T-helper 2 cell treated with Interferon-gamma antibody and Interleukin-4, amounts not matched to agents 100 ng/mL and 5 ng/mL, for 36 hours (primary cell): ENCODE results near the gene SNCB. TPM values are rescaled to one million over a fixed set of nuclear protein-coding genes. Genes with fewer than 3 reads are reported as not detected.

Source experiments
- intact Hi-C: fragments of 100-400 bp; cut with micrococcal nuclease; formaldehyde crosslinking; loops from one replicate; pipeline ENCODE4 v1.15.1; 2023
- total RNA-seq: library from RNA; stranded (reverse); gene quantifications from 2 replicates; pipeline ENCODE4 v1.2.3, GENCODE V29; 2022

The SNCB gene
- total RNA-seq, 1 donor from 2014 or later: not detected

DNA sequence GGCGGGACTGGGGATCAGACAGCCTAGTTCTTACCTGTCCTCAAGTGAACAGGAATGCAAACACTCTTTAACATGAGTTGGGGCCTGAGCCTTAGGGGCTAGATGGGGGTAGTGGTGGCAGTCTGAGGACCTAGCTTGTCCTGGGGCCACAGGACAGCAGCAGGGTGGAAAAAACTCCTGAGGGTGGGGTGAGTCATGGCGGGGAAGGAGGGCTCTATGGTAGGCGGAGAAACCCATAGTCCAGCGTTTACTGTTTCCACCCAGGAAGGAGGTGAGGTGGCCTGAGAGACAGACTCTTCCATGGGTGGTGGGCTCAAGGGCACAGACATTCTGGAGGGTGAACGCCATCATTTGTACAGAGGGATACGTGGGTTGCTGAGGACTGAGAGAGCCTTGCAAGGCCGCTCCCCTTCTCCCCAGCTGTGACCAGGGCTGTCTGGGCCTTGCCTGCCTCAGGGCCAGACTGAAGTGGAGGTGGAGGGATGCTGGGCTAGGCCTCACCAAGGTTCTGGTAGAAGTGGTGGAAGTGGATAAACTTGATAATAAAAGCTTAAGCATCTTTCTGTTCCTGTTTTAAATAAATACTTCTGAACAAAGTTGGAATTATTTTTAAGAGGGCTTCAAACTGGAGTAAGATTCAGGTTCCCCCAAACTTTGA, 15.8 kb upstream of the SNCB start:
- intact Hi-C loops: loop anchor here (2.0 kb wide), 4 partner anchors 103 to 667 kb away; partner anchors contain the start of genes CLTB and FGFR4

DNA sequence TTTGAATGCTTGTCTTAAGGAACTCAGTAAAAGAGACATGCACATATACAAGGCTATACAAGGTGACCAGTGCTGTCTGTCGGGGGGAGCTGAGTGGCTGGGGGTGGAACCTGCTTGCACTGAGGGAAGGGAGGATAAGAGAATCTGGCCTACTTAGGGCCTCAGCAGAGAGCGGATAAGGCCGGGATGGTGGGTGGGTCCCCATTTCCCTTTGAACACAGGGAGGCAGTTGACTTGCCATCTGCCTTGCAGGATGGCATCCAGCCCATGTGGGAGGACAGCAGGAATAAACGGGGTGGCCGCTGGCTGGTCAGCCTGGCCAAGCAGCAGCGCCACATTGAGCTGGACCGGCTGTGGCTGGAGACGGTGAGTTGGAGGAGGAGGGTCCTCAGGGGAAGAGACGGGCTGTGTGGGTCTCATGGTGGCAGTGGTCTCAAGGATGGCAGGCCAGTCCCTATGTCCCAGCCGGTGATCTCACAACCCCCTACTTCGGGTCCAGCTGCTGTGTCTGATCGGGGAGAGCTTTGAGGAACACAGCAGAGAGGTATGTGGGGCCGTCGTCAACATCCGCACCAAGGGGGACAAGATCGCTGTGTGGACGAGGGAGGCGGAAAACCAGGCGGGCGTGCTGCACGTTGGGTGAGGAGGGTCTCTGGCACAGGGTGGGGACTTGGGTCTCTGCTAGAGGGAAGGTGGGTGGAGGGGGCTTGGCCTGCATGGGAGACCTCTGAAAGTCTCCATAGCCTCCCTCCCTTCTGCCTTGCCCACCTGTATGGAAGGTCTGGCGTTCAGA, 14.7 kb upstream of the SNCB start:
- intact Hi-C loops: no loop called here

DNA sequence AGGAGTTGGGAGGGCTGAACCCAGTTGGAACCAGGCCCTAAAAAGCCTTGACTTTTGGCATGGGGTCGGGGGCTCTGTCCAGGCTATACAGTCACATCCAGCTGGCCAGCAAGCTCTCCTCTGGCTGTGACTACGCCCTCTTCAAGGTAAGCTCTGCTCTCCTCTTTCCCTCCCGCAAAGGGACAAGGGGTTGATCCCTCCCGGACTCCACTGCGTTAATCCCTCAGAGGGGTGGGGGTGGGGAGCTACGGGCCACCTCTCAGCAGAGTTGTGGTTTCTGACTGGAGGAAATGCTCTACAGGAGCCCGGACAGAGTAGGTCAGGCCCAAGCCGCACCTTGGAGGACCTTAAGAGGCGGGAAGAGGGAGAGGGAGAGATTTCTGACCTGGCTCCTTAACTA, 14.0 kb upstream of the SNCB start:
- intact Hi-C loops: no loop called here

DNA sequence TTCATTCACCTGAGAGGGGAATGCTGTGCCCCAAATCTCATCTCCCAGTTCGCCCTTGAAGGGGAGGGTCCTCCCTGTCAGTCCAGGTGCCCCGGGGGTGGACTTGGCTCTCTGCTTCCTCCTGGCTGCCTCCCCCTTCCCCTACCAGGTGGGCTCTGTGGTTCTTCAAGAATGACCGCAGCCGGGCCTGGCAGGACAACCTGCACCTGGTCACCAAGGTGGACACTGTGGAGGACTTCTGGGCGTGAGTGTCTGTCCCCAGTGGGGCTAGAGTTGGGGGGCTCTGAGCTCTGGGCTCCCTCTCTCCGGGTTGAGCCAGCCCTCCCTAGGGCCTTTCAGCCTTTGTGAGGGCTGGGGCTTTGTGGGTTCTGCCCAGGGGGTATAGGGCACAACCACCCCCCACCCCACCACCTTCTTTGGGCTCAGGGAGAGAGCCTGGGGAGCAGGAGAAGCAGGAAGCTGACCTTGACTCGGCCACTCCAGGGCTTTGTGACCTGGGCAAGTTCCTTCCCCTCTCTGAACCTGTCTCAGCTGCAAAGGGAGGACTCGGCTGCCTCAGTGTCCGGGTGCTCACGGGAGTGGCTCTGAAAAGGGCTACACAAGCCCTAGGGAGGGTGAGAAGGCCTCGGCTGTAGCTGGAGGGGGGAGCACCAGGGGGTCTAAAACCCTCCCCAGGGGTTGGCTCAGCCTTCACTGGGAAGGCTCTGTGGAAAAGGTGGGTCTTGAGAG, 13.3 kb upstream of the SNCB start:
- intact Hi-C loops: no loop called here

DNA sequence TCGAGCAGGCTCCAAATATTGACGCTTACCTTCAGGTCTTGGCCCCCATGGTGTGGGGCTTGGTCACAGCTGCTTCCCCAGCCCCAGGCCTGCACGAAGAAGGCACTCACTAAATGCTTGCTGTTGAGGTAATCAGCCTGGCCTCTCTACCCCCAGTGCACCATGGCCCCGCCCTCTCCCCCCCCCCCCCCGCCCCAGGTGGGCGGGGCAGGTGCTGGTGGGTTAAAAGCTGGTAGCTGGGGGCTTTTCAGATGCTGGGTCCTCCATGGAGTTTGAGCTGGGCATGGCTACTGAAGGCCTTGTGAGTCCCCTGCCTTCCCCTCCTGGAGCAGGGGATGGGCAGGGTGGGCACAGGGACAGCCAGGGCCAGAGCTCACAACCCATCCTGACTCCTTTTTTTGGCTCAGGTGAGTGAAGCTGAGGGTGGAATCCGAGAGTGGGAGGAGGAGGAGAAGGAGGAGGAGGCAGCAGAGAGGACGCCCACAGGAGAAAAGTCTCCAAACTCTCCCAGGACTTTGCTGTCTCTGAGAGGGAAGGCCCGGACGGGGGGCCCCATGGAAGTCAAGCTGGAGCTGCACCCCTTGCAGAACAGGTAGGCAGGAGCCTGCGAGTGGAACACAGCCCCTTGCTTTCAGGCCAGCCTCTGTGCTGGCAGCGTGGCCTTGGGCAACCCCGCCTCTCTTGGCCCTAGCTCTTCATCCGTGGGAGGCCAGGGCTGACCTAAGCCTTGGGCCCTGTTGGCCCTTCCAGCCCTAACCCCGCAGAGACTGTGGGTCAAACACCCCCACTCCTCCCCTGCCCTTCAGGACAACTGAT, 12.5 kb upstream of the SNCB start:
- intact Hi-C loops: no loop called here

DNA sequence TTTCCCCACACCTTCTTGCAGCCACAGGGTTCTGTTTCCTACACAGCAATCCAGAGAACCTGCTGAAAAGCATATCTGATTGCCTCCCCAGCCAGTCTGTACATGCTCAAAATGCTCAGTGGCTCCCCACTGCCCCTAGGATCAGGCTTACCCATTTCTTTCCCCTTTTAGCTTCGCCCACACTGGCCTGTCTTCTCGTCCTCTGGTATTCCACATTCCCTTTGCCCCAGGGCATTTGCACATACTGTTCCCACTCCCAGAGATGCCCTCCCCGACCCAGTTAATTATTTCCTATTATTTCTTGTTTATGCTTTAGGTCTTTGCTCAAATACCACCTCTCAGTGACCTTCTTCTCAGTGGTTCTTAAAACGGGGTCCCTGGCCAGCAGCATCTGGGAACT, 10.3 kb upstream of the SNCB start:
- intact Hi-C loops: no loop called here

DNA sequence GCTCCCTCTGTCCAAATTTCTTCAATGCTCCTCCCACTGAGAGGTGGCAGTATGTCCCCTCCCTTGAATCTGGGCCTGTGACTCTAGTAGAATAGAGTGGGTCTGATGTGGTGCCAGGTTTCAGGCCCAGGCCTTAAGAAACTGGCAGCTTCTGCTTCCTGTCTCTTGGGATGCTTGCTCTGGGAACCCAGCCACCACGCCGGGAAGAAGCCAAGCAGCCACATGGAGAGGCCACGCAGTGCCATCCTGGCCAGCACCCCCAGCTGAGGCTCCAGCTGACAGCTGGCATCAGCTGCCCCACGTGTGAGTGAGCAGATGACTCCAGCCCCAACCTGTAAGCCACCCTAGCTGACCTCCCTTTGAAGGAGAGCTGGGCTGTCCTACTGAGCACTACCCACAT, 9.6 kb upstream of the SNCB start:
- intact Hi-C loops: no loop called here

DNA sequence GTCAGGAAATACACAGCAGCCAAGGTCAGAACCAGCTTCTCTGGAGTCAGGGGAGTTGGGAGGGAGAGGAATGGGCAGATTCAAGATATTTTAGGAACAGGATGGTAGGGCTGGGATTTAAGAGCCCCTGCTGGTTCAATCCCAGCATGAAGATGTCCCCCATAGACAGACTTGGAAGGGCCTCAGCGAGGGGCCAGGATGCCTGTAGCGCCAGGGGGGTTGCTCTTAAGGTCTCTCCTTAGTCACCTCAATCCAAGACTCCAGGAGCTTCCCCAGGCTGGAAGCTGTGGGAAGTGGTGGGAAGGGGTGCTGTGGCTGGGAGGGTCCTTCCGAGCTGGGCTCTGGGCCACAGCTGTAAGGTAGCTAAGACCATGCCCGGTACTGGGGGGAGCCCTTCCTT, 8.9 kb upstream of the SNCB start:
- intact Hi-C loops: no loop called here

DNA sequence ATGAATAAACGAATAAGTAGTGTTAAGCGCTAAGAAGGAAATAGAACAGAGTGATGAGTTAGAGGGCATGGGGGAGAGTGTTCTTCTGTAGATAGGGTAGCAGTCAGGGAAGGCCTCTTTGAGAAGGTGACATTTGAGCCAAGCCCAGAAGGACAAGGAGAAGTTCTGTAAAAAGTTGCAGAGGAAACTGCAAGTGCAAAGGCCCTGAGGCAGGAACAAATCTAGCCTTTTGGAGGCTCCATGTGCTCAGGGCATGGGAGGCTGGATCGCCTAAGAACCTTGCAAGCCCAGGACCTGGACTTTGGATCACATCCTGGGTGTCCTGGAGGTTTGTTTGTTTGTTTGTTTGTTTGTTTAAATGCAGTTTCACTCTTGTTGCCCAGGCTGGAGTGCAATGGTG, 8.1 kb upstream of the SNCB start:
- intact Hi-C loops: no loop called here

DNA sequence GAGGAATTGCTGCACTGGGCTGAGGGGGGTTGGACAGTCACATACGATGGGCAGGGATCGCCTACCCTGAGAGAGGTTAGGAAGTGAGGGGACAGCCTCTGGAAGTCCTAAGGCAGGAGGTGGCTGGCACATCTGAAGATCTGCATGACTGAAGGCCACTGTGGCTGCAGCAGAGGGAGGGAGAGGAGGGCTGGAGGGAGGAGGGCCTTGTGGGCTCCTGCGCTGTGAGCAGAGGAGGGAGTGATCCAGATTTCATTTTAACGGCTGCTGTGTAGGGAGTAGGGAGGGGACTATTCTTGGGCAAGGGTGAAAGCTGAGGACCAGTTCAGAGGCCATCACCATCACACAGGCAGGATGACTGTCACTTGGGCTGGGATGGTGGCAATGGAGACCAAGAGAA, 7.2 kb upstream of the SNCB start:
- intact Hi-C loops: no loop called here

DNA sequence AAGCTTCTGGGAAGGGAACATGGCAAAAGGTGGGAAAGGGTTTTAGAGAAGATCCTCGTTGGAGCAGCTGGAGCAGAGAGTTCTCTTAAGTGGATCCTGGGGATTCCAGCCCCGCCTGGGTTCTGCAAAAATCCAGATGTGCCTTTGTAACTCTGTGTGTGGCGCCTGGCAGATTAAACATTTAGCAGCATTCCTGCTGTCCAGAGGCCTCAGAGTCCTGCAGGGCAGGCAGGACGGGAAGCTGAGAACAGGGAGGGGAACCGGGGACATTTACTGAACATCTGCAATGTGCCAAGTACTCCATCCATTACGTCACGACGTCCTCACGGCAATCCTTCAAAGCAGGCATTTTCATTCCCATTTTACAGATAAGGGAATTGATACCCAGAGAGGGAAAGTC, 6.1 kb upstream of the SNCB start:
- intact Hi-C loops: no loop called here

DNA sequence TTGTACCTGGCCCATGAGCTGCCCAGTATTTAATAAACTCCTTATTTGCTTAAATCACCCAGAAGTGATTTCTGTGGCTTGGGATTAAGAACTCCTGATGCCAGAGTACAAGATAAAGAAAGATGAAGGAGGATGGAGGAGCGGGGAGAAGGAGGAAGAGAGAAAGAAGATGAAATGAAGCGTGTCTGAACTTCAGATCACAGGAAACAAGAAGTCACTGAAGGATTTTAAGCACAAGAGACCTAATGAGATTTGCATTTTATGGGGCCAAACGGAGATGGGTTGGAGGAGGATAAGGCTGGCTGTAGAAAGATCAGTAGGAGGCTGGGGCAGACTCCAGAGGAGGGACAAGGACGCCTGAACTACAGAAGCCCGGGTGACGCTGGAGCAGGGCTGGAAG, 3.3 kb upstream of the SNCB start:
- intact Hi-C loops: no loop called here

DNA sequence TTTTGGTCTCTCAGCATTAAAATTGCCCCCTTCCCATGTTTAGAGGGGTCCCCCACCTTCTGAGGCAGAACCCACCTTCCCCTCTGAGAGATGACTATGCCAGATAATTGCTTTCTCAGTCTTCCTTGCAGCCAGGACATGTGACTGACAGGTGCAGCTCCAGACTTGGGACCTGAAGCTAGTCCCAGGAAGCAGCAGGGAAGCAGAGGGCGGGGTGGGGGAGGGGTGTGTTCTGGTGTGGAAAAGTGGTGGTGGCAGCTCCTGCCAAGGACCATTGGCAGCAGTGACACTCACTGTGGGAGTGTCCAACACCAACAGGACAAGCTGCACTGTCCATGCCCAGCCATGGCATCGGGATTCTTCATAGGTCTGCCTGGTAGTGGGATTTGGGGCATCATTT, 2.4 kb upstream of the SNCB start:
- intact Hi-C loops: no loop called here

DNA sequence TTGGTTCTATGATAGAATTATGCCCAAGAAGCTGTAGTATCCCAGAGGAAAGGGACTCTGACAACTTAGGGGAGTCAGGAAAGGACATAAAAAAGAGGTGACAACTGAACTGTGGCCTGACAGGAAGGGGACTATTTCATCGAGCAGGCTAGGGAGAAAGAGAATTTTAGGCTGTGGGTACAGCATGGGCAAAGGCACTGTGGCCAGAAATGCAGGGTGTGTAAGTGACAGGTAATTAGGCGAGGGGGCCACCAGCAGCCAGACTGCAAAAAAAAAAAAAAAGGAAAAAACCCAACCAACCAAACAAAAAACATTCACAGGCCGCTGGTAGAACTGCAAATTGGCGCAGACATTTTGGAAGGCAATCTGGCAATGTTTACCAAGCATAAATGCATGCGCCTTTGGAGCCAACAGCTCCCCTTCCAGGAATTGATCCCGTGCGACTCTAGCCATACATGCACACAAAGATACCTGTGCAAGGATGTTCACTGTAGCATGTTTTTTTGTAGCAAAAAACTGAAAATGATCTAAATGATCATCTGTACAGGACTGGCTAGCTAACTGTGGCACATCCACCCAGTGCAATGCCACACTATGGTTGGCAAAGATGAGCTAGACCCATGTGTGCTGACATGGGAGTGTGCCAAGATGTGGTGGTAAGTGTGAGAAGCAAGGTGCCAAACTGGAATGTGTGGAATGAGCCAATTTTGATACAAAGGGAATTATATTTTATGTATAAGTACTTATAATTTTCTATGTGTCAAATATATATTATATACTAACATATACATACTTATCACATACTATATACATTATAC, 1.3 kb upstream of the SNCB start:
- intact Hi-C loops: no loop called here

DNA sequence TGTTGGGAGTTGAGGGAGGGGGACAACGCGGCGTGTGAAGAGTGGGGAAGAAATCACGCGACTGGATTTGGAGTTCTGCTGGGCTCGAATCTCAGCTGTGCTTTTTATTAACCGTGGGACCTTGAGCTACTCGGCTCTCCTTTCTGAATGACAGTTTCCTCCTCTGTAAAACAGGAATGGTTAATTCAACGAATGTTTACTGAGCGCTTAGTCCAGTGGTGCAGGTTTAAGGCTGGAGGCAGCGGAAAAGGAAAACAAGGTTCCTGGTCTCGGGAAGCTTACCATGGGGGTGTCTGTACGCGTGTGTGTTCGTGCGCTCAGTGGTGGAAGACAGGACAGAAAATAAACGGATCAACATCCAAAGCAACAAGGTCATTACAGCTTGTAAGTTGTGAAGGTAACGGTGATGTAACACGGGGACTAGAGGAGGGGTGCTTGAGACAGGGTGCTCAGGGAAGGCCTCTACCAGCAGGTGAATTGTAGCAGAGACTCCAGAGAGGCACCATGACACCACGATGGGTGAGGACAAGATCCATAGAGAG, 418 bp upstream of the SNCB start:
- intact Hi-C loops: loop anchor here (1.0 kb wide), 1 partner anchor 17 kb away; the partner anchor contains the start of gene TSPAN17

DNA sequence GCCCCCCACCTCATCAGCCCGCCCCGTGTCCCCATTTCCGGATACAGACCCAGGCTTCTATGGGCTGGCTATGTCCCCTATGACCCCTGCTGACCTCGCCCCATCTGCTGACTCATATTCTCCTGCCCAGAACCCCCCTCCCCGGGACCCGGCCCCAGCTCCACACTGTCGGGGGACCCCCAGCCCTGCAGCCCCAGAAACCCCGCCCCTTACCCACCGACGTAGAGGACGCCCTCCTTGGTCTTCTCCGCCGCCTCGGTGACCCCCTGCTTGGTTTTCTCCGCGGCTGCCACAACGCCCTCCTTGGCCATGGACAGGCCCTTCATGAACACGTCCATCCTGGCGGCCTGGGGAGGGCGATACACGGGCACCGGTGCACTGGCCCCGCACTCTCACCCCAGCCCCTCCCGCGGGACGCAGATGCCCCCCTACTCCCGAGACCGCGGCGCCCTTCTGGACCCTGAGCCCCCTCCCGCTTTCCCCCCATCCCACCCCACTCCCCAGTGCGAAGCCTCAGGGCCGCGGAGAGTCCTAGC, 949 bp downstream of the SNCB start:
- intact Hi-C loops: no loop called here

DNA sequence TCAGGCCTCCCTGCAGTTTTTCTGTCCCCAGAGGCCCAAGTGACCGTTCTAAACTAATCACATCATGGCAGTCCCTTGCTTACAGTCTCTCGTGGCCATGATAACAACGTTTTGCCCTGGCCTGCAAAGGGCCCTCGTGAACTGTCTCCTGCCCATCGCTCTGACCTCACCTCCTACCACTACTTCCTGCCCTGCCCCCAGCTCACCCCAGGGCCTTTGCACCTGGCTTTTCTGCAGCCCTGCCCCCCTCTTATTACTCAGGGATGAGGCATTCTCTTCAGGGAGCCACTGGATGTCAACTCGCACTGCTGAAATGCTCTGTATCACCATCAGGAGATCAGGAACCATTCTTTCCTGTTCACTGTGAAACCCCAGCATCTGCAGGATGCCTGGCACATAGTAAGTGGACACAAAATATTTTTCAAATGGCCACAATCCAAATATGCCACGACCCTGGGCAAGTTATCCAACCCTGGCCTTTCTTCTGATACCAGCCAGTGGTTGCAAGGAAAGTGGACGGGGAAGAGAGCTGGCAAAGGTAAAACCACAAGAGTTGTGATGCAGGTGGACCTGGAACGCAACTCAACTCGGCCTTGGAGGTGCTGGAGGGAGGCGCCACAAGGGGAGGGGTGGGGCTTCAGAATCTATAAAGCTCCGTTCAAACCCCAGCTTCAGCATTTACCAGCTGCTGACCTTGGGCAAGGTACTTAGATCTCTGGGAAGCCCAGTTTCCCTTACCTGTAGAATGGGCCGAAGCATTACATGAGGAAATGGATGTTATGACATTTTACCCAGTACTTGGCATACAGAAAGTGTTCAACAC, 1.7 kb downstream of the SNCB start:
- intact Hi-C loops: no loop called here

DNA sequence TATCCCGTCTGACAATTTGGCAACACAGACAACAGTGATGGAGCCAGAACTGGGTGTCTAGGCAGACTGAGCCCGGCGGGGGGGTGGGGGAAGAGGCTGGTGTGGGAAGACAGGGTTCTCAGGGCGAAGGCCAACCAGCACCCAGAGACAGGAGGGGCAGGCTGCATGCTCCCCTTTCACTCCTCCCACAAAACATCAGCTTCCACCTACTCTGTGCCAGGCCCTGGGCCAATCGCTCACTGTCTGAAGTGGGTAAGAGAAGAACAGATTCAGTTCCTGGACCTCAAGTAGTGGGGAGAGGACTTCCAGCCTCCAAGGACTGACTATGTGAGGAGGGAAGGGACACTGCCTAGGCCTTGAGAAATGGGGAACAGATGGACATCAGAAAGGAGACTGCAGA, 2.8 kb downstream of the SNCB start:
- intact Hi-C loops: no loop called here

DNA sequence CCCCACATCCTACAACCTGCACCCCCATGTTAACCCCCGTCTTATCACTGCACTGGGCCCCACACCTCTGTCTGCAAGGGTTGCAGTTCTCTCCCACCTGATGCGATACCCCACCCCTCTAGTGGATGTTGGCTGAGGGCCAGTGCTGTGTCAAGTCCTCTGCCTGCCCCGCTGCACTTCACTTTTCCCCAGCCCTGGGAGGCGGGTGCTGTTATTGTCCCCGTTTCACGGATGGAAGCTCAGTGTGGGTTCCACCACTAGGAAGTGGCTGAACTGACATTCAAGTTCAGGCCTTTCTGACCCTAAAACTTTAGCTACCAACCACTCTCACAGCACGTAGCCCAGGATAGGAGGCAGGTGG, 3.5 kb downstream of the SNCB start:
- intact Hi-C loops: no loop called here
